Suprapubic skin (tissue), 4 donors: ENCODE measurements around the gene SIGLEC11. TPM values are rescaled to one million over a fixed set of nuclear protein-coding genes. Genes with fewer than 3 reads are reported as not detected.
"Not testable (repeated sequence)": the region's sequence is repeated elsewhere in the genome, so short reads cannot be mapped to it uniquely, and the experiment has no call there.

Source experiments
- DNase-seq, 2 donors: peaks; one replicate each; pipeline ENCODE4 v3.0.0-alpha.2; 2019; ENCODE audit warnings: low spot score in 2 of 2
- H3K27ac ChIP-seq: fragments of 200-600 bp; sonication (generic); one replicate; pipeline ENCODE4 v1.5.1; 2019
- H3K27me3 ChIP-seq: fragments of 200-600 bp; sonication (generic); one replicate; pipeline ENCODE4 v1.5.1; 2019
- H3K36me3 ChIP-seq: fragments of 200-600 bp; sonication (generic); one replicate; pipeline ENCODE4 v1.5.1; 2019
- H3K4me1 ChIP-seq: fragments of 200-600 bp; sonication (generic); one replicate; pipeline ENCODE4 v1.5.1; 2019
- H3K4me3 ChIP-seq: fragments of 200-600 bp; sonication (generic); one replicate; pipeline ENCODE4 v1.5.1; 2019; ENCODE audit warnings: mild to moderate bottlenecking
- H3K9me3 ChIP-seq: fragments of 200-600 bp; sonication (generic); one replicate; pipeline ENCODE4 v1.5.1; 2019
- CTCF ChIP-seq, 2 donors: fragments of 200-600 bp in 1 of 2; fragments of 450-650 bp in 1 of 2; sonication (generic) in 1 of 2; IDR thresholded peaks; one replicate each; pipeline ENCODE4 v1.5.1; 2016 to 2019; ENCODE audit warnings: antibody characterized with exemption in 2 of 2, mild to moderate bottlenecking in 1 of 2, moderate library complexity in 1 of 2
- EP300 ChIP-seq: sonication (generic); formaldehyde crosslinking; IDR thresholded peaks from one replicate; pipeline ENCODE4 v1.6.1; 2017; ENCODE audit warnings: antibody characterized with exemption
- POLR2A ChIP-seq, 2 donors: fragments of 450-650 bp; IDR thresholded peaks; one replicate each; pipeline ENCODE4 v1.6.1; 2017; ENCODE audit warnings: antibody characterized with exemption in 2 of 2, mild to moderate bottlenecking in 2 of 2, moderate library complexity in 2 of 2
- POLR2AphosphoS5 ChIP-seq, 3 donors: sonication (generic); formaldehyde crosslinking; IDR thresholded peaks; one replicate each; pipeline ENCODE4 v1.6.1; 2017; ENCODE audit warnings: antibody characterized with exemption in 3 of 3
- WGBS: methylation state at CpG from one replicate; pipeline ENCODE4 v1.1.5; 2018; 5-methylcytosine and 5-hydroxymethylcytosine counted together
- total RNA-seq, 4 donors: library from RNA; depleted of rRNA; stranded (reverse); fragments of >200 nt; gene quantifications; one replicate each; pipeline ENCODE4 v1.1.0, GENCODE V29; 2016

The SIGLEC11 gene
- total RNA-seq, 4 donors from 2014 or later, result 0.30 TPM; not detected in 3

GRCh38 chr19:49927526-49928264 is 33.3 kb downstream of the SIGLEC11 start:
- WGBS, result 88% methylated on average over 14 of the region's 14 CpGs

GRCh38 chr19:49926515-49926914 is 34.5 kb downstream of the SIGLEC11 start:
- Histone ChIP-seq H3K27ac (no peak overlapping the region), H3K4me1 (peaks cover 36% of the 10 kb centered on the region), H3K9me3 (no peaks in the 10 kb centered on the region), H3K4me3 (no peak overlapping the region), H3K27me3 (no peaks in the 10 kb centered on the region), H3K36me3 (peaks cover 33% of the 10 kb centered on the region)
- 84% methylated on average over 10 of the region's 10 CpGs for WGBS
- no peak for TF ChIP-seq CTCF (IDR thresholded peaks at IDR 0.05)
- no peak for TF ChIP-seq EP300
- no peak for TF ChIP-seq POLR2A (IDR thresholded peaks at IDR 0.05)
- no peak for TF ChIP-seq POLR2AphosphoS5 (IDR thresholded peaks at IDR 0.05)
- DNase-seq, result no peak

More at GRCh38 chr19:49927526-49928264, 33.3 kb downstream of the SIGLEC11 start:
- H3K36me3 ChIP-seq, result peaks cover 31% of the 10 kb centered on the region
- H3K27ac ChIP-seq, result no peak overlapping the region
- H3K27me3 ChIP-seq, result no peaks in the 10 kb centered on the region
- TF ChIP-seq POLR2AphosphoS5 (IDR thresholded peaks at IDR 0.05), result no peak
- TF ChIP-seq POLR2A (IDR thresholded peaks at IDR 0.05), result no peak
- TF ChIP-seq EP300, result no peak
- TF ChIP-seq CTCF (IDR thresholded peaks at IDR 0.05), result no peak
- H3K4me1 ChIP-seq, result peaks cover 36% of the 10 kb centered on the region
- H3K9me3 ChIP-seq, result no peaks in the 10 kb centered on the region
- no peak for DNase-seq
- H3K4me3 ChIP-seq, result peak overlapping the region; percentile 66

GRCh38 chr19:49925486-49925885 is 35.5 kb downstream of the SIGLEC11 start:
- Histone ChIP-seq H3K27ac (no peak overlapping the region), H3K4me3 (no peak overlapping the region), H3K9me3 (no peaks in the 10 kb centered on the region), H3K36me3 (peaks cover 43% of the 10 kb centered on the region), H3K27me3 (no peaks in the 10 kb centered on the region), H3K4me1 (peaks cover 35% of the 10 kb centered on the region)
- 94% methylated on average over 5 of the region's 5 CpGs for WGBS
- no peak for DNase-seq
- no peak for TF ChIP-seq POLR2A (IDR thresholded peaks at IDR 0.05)
- TF ChIP-seq CTCF (IDR thresholded peaks at IDR 0.05), result no peak
- no peak for TF ChIP-seq EP300

GRCh38 chr19:49924881-49925210 is 36.1 kb downstream of the SIGLEC11 start:
- not testable (repeated sequence) for H3K4me3 ChIP-seq, H3K27ac ChIP-seq, H3K27me3 ChIP-seq, H3K9me3 ChIP-seq, DNase-seq
- peaks cover 45% of the 10 kb centered on the region for H3K36me3 ChIP-seq
- peaks cover 29% of the 10 kb centered on the region for H3K4me1 ChIP-seq
- 90% methylated on average over 13 of the region's 13 CpGs for WGBS

GRCh38 chr19:49924004-49924880 is 36.7 kb downstream of the SIGLEC11 start:
- Histone ChIP-seq H3K36me3 (peaks cover 45% of the 10 kb centered on the region), H3K4me1 (peaks cover 26% of the 10 kb centered on the region), H3K27me3 (no peaks in the 10 kb centered on the region), H3K9me3 (no peaks in the 10 kb centered on the region), H3K27ac (no peak overlapping the region), H3K4me3 (no peak overlapping the region)
- DNase-seq, result no peak
- TF ChIP-seq POLR2A (IDR thresholded peaks at IDR 0.05), result no peak
- TF ChIP-seq EP300, result no peak
- no peak for TF ChIP-seq POLR2AphosphoS5 (IDR thresholded peaks at IDR 0.05)
- TF ChIP-seq CTCF (IDR thresholded peaks at IDR 0.05), result no peak
- 73% methylated on average over 24 of the region's 25 CpGs for WGBS
